Loucy (cell line): ENCODE results near the gene EFHC2.

Source experiments
- EZH2phosphoT487 ChIP-seq: fragments of 200-600 bp; IDR thresholded peaks from 2 replicates; pipeline ENCODE4 v1.6.1; 2018; ENCODE audit warnings: antibody characterized with exemption, mild to moderate bottlenecking, moderate library complexity, borderline replicate concordance
- TF ChIP-seq, protein P1 (sequence below): fragments of 200-600 bp; sonication (generic); conservative IDR thresholded peaks from 2 replicates; pipeline ENCODE4 v1.5.1; 2014; ENCODE audit warnings: mild to moderate bottlenecking, antibody characterized with exemption, low read length

GRCh38 chrX:44253575-44253942, 89.9 kb downstream of the EFHC2 start:
- TF ChIP-seq, protein P1, sequence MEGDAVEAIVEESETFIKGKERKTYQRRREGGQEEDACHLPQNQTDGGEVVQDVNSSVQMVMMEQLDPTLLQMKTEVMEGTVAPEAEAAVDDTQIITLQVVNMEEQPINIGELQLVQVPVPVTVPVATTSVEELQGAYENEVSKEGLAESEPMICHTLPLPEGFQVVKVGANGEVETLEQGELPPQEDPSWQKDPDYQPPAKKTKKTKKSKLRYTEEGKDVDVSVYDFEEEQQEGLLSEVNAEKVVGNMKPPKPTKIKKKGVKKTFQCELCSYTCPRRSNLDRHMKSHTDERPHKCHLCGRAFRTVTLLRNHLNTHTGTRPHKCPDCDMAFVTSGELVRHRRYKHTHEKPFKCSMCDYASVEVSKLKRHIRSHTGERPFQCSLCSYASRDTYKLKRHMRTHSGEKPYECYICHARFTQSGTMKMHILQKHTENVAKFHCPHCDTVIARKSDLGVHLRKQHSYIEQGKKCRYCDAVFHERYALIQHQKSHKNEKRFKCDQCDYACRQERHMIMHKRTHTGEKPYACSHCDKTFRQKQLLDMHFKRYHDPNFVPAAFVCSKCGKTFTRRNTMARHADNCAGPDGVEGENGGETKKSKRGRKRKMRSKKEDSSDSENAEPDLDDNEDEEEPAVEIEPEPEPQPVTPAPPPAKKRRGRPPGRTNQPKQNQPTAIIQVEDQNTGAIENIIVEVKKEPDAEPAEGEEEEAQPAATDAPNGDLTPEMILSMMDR, result no peak
- no peak for TF ChIP-seq EZH2phosphoT487
